Renal pelvis (tissue), 4 donors: Measurements from ENCODE around the gene REC114. TPM values are rescaled to one million over a fixed set of nuclear protein-coding genes. Genes with fewer than 3 reads are reported as not detected.
A peak's percentile ranks its signal among the peaks of the same experiment; 100 is the strongest.
"Not testable (repeated sequence)": the region's sequence is repeated elsewhere in the genome, so short reads cannot be mapped to it uniquely, and the experiment has no call there.

Source experiments
- DNase-seq: peaks from one replicate; pipeline ENCODE4 v3.0.0-alpha.2; 2013
- polyA plus RNA-seq, 3 donors: library from polyadenylated mRNA; unstranded; fragments of 120-200 nt; gene quantifications; one replicate each; pipeline ENCODE4 v1.2.1, GENCODE V29; 2013; ENCODE audit not compliant: insufficient read length in 3 of 3

The REC114 gene
- polyA plus RNA-seq, 3 donors = 0.55 TPM; not detected in 2

GRCh38 chr15:73573572-73573971, 130.6 kb downstream of the REC114 start:
- DNase-seq = peak; percentile 17

- no peak for DNase-seq
These were observed 132.8 kb downstream of the REC114 start for GRCh38 chr15:73575636-73576247.

- DNase-seq = not testable (repeated sequence)
These were observed 134.6 kb downstream of the REC114 start for GRCh38 chr15:73577593-73577992.

GRCh38 chr15:73578026-73578425, 135.1 kb downstream of the REC114 start:
- DNase-seq = no peak

- no peak for DNase-seq
These were observed 140.0 kb downstream of the REC114 start for GRCh38 chr15:73582851-73583379.

- DNase-seq = no peak
These were observed 140.6 kb downstream of the REC114 start for GRCh38 chr15:73583544-73583943.

- DNase-seq = no peak
These were observed 141.9 kb downstream of the REC114 start for GRCh38 chr15:73584699-73585420.

GRCh38 chr15:73585871-73586654, 143.1 kb downstream of the REC114 start:
- DNase-seq = no peak

- no peak for DNase-seq
These were observed 146.8 kb downstream of the REC114 start for GRCh38 chr15:73589766-73590165.

- no peak for DNase-seq
These were observed 147.3 kb downstream of the REC114 start for GRCh38 chr15:73590263-73590662.

GRCh38 chr15:73593304-73594074, 150.5 kb downstream of the REC114 start:
- no peak for DNase-seq

GRCh38 chr15:73594109-73594508, 151.1 kb downstream of the REC114 start:
- no peak for DNase-seq

- no peak for DNase-seq
These were observed 153.2 kb downstream of the REC114 start for GRCh38 chr15:73596174-73596573.

GRCh38 chr15:73597036-73597638, 154.2 kb downstream of the REC114 start:
- no peak for DNase-seq

- DNase-seq = peak; percentile 47
These were observed 155.7 kb downstream of the REC114 start for GRCh38 chr15:73598530-73599160.

GRCh38 chr15:73599934-73600333, 157.0 kb downstream of the REC114 start:
- no peak for DNase-seq

GRCh38 chr15:73600413-73601335, 157.7 kb downstream of the REC114 start:
- no peak for DNase-seq

GRCh38 chr15:73601451-73602445, 158.8 kb downstream of the REC114 start:
- DNase-seq = peak; percentile 41
